ENCODE results near the gene FOSB. TPM values are rescaled to one million over a fixed set of nuclear protein-coding genes. Genes with fewer than 3 reads are reported as not detected.

Gene FOSB
- polyA plus RNA-seq, 1 donor = 250 TPM

DNA sequence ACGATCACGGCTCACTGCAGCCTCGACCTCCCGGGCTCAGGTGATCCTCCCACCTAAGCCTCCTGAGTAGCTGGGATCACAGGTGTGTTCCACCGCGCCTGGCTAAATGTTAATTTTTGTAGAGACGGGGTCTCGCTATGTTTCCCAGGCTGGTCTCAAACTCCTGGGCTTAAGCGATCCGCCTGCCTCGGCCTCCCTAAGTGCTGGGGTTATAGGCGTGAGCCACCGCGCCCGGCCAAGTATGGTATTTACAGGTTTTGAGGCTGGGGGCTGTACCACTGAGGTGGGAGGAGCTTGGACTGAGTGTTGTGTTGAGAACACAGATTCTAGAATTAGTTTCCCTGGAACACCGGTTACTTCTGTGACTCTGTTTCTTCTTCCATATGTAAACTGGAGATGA is 30.0 kb downstream of the FOSB start:
- no CpG with 5 or more reads among the region's 16 CpGs for WGBS (ENCODE audit: insufficient coverage, low lambda C conversion rate)
- peaks cover 66% of the 10 kb centered on the region for H3K27me3 ChIP-seq (ENCODE audit: control insufficient read depth, insufficient read depth, low read length)
- H3K4me3 ChIP-seq (ENCODE audit: low read length) = no peak overlapping the region
- peaks cover 26% of the 10 kb centered on the region for H3K4me1 ChIP-seq (ENCODE audit: control insufficient read depth, insufficient read depth, low read length)
- peaks cover 18% of the 10 kb centered on the region for H3K9me3 ChIP-seq (ENCODE audit: control insufficient read depth, low read depth, low read length)
- H3K36me3 ChIP-seq (ENCODE audit: control insufficient read depth, insufficient read depth, low read length) = no peaks in the 10 kb centered on the region
- H3K27ac ChIP-seq (ENCODE audit: low read length) = no peak overlapping the region
- DNase-seq = no peak

DNA sequence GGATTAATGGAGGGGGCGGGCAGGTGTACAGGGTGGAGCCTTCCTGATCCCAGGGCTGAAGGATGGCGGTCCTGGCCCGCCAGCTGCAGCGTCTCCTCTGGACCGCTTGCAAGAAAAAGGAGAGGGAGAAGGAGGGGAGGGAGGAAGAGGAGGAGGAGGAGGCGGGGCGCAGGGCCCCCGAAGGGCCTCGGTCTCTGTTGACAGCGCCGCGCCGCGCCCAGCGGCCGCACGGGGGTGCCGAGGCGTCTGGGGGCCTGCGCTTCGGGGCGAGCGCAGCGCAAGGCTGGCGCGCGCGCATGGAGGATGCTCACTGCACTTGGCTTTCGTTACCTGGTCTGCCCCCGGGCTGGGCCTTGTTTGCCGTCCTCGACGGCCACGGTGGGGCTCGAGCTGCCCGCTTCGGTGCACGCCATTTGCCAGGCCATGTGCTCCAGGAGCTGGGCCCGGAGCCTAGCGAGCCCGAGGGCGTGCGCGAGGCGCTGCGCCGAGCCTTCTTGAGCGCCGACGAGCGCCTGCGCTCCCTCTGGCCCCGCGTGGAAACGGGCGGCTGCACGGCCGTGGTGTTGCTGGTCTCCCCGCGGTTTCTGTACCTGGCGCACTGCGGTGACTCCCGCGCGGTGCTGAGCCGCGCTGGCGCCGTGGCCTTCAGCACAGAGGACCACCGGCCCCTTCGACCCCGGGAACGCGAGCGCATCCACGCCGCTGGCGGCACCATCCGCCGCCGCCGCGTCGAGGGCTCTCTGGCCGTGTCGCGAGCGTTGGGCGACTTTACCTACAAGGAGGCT is 30.8 kb downstream of the FOSB start, which contains the start of gene PPM1N:
PPM1N (plus strand) TSS at position 33 of the 785 bp plus-strand sequence; CDS start at position 63, 30 bp downstream.
- H3K36me3 ChIP-seq (ENCODE audit: control insufficient read depth, insufficient read depth, low read length) = no peaks in the 10 kb centered on the region
- H3K27me3 ChIP-seq (ENCODE audit: control insufficient read depth, insufficient read depth, low read length) = peaks cover 62% of the 10 kb centered on the region
- peaks cover 17% of the 10 kb centered on the region for H3K9me3 ChIP-seq (ENCODE audit: control insufficient read depth, low read depth, low read length)
- peak in 1 of 2 donors; percentile 56 for DNase-seq
- H3K27ac ChIP-seq (ENCODE audit: low read length) = no peak within 1 kb of the TSS
- H3K4me1 ChIP-seq (ENCODE audit: control insufficient read depth, insufficient read depth, low read length) = peaks cover 24% of the 10 kb centered on the region
- peak within 1 kb of the TSS; percentile 30 for H3K4me3 ChIP-seq (ENCODE audit: low read length)
- no CpG with 5 or more reads among the region's 89 CpGs for WGBS (ENCODE audit: insufficient coverage, low lambda C conversion rate)

DNA sequence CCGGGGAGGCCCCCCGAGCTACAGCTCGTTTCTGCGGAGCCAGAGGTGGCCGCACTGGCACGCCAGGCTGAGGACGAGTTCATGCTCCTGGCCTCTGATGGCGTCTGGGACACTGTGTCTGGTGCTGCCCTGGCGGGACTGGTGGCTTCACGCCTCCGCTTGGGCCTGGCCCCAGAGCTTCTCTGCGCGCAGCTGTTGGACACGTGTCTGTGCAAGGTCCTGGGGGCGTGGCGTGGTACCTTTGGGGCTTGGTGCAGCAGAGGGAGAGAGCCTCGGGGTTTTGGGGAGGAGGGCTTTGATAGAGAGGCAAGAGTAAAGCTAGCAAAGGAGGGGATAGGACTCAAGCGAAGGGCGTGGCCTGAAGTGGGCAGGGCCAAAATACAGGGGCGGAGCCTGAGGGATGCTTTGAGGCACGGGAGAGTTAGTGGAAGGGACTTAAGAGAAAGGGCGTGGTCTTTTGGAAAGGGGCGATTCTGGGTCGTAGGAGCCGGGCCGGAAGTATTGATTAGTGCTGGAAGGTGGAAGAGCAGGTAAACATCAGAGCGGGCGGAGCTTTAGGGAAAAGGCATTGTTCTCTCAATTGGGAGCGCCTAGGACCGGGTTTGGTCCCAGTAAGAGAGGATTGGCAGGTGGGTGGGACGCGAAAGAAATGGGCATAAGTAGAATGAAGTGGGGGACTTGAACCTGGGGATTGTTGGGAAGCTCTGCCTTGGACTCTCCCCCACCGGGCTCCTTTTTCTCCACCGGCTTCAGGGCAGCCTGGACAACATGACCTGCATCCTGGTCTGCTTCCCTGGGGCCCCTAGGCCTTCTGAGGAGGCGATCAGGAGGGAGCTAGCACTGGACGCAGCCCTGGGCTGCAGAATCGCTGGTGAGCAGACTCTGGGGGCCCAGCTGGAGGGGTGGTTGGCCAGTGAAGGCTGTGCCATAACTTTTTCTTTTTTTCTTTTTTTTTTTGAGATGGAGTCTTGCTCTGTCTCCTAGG is 31.7 kb downstream of the FOSB start:
- 12% methylated on average over 3 of the region's 37 CpGs for WGBS (ENCODE audit: insufficient coverage, low lambda C conversion rate)
- Histone ChIP-seq H3K36me3 (ENCODE audit: control insufficient read depth, insufficient read depth, low read length) (no peaks in the 10 kb centered on the region), H3K4me1 (ENCODE audit: control insufficient read depth, insufficient read depth, low read length) (peaks cover 24% of the 10 kb centered on the region), H3K27ac (ENCODE audit: low read length) (no peak overlapping the region), H3K9me3 (ENCODE audit: control insufficient read depth, low read depth, low read length) (peaks cover 17% of the 10 kb centered on the region), H3K4me3 (ENCODE audit: low read length) (no peak overlapping the region), H3K27me3 (ENCODE audit: control insufficient read depth, insufficient read depth, low read length) (peaks cover 59% of the 10 kb centered on the region)
- peak in 1 of 2 donors; percentile 65 for DNase-seq

DNA sequence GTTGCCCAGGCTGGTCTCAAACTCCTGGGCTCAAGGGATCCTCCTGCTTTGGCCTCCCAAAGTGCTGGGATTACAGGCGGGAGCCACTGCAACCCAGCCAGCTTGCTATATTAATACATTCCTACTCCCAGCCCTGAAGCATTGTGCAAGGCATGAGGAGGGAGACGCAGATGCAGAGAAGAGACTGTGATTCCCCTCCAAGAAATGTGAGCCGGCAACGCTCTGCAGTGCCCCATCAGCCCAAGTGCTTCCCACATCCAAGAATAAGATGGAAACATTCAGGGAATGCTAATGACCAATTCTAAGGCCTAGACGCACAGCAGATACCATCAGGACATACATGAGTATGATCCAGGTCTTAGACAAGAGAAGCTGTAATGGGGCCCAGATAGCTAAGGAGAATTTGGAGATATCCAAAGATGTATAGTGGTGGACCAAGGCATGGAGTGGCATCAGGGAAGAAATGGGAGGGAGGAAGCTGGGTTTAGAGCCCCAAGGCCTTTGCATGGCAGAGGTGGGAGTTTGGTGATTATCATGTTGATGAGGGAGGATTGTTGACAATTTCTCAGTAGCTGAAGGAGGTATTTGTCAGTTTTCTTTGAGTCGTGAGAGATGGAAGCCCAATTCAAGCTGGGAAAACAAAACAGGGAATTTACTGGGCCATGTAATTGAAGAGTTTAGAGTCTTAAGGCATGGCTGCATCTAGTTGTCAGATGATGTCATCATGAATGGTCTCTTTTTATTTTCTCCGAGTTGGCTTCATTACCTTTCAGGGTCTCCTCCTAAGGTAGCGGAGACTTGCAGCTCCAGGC is 33.3 kb downstream of the FOSB start:
- Histone ChIP-seq H3K27ac (ENCODE audit: low read length) (no peak overlapping the region), H3K27me3 (ENCODE audit: control insufficient read depth, insufficient read depth, low read length) (peaks cover 43% of the 10 kb centered on the region), H3K4me1 (ENCODE audit: control insufficient read depth, insufficient read depth, low read length) (peaks cover 25% of the 10 kb centered on the region), H3K36me3 (ENCODE audit: control insufficient read depth, insufficient read depth, low read length) (no peaks in the 10 kb centered on the region), H3K4me3 (ENCODE audit: low read length) (no peak overlapping the region), H3K9me3 (ENCODE audit: control insufficient read depth, low read depth, low read length) (peaks cover 14% of the 10 kb centered on the region)
- no peak for DNase-seq
- no CpG with 5 or more reads among the region's 8 CpGs for WGBS (ENCODE audit: insufficient coverage, low lambda C conversion rate)

DNA sequence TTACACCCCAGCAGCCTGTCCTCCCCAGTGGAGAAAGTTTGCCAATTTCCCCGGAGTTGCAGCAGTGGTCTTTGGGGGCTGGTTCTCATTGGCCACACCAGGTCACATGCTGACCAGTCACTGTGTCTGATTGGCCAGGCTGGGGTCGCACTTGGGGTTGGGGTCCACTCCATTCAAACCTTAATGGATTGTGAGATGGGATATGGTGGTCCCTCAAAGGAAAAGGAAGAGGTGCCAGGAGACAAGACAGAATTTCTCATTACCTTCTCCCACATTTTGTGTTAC is 33.9 kb downstream of the FOSB start:
- no peak overlapping the region for H3K4me3 ChIP-seq (ENCODE audit: low read length)
- peaks cover 24% of the 10 kb centered on the region for H3K4me1 ChIP-seq (ENCODE audit: control insufficient read depth, insufficient read depth, low read length)
- peaks cover 38% of the 10 kb centered on the region for H3K27me3 ChIP-seq (ENCODE audit: control insufficient read depth, insufficient read depth, low read length)
- peaks cover 14% of the 10 kb centered on the region for H3K9me3 ChIP-seq (ENCODE audit: control insufficient read depth, low read depth, low read length)
- H3K36me3 ChIP-seq (ENCODE audit: control insufficient read depth, insufficient read depth, low read length) = no peaks in the 10 kb centered on the region
- no peak for DNase-seq
- no peak overlapping the region for H3K27ac ChIP-seq (ENCODE audit: low read length)
- WGBS (ENCODE audit: insufficient coverage, low lambda C conversion rate) = no CpG with 5 or more reads among the region's 2 CpGs

DNA sequence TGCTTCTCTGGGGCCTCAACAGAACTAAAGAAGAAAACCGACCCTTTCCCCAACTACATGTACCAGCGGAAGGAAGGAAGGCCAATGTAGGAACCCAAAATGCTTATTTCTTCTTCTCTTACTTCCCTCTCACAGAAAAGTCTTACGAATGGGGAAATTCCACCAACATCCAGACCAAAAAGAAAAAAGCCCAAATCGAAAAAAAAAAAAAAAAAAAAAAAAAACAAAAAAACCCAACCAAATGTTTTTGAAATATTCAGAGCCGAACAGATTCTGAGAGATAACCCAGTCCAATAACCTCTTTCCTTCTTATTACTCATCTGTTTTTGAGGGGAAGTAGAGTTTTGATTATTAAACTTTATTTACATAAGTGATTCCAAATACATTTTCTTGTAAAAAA is 34.3 kb downstream of the FOSB start:
- Histone ChIP-seq H3K4me1 (ENCODE audit: control insufficient read depth, insufficient read depth, low read length) (peaks cover 23% of the 10 kb centered on the region), H3K27ac (ENCODE audit: low read length) (no peak overlapping the region), H3K27me3 (ENCODE audit: control insufficient read depth, insufficient read depth, low read length) (peaks cover 36% of the 10 kb centered on the region), H3K36me3 (ENCODE audit: control insufficient read depth, insufficient read depth, low read length) (no peaks in the 10 kb centered on the region), H3K4me3 (ENCODE audit: low read length) (no peak overlapping the region), H3K9me3 (ENCODE audit: control insufficient read depth, low read depth, low read length) (peaks cover 14% of the 10 kb centered on the region)
- DNase-seq = no peak
- no CpG with 5 or more reads among the region's 5 CpGs for WGBS (ENCODE audit: insufficient coverage, low lambda C conversion rate)

DNA sequence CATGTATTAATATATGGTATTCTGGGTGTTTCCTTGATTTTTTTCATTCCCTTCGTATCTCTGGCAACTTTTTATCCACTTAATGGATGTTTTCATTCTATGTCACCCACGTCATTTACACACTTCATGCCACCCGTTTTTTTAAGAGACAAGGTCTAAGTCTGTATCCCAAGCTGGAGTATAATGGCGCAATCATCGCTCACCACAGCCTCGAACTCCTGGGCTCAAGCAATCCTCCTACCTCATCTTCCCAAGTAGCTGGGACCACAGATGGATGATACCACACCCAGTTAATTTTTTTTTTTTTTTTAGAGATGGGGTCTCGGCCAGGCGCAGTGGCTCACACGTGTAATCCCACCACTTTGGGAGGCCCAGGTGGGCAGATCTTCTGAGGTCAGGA is 36.1 kb downstream of the FOSB start:
- Histone ChIP-seq H3K27ac (ENCODE audit: low read length) (no peak overlapping the region), H3K27me3 (ENCODE audit: control insufficient read depth, insufficient read depth, low read length) (peaks cover 19% of the 10 kb centered on the region), H3K9me3 (ENCODE audit: control insufficient read depth, low read depth, low read length) (peaks cover 7% of the 10 kb centered on the region), H3K36me3 (ENCODE audit: control insufficient read depth, insufficient read depth, low read length) (no peaks in the 10 kb centered on the region), H3K4me1 (ENCODE audit: control insufficient read depth, insufficient read depth, low read length) (peaks cover 14% of the 10 kb centered on the region), H3K4me3 (ENCODE audit: low read length) (no peak overlapping the region)
- WGBS (ENCODE audit: insufficient coverage, low lambda C conversion rate) = 83% methylated on average over 3 of the region's 9 CpGs
- no peak for DNase-seq

DNA sequence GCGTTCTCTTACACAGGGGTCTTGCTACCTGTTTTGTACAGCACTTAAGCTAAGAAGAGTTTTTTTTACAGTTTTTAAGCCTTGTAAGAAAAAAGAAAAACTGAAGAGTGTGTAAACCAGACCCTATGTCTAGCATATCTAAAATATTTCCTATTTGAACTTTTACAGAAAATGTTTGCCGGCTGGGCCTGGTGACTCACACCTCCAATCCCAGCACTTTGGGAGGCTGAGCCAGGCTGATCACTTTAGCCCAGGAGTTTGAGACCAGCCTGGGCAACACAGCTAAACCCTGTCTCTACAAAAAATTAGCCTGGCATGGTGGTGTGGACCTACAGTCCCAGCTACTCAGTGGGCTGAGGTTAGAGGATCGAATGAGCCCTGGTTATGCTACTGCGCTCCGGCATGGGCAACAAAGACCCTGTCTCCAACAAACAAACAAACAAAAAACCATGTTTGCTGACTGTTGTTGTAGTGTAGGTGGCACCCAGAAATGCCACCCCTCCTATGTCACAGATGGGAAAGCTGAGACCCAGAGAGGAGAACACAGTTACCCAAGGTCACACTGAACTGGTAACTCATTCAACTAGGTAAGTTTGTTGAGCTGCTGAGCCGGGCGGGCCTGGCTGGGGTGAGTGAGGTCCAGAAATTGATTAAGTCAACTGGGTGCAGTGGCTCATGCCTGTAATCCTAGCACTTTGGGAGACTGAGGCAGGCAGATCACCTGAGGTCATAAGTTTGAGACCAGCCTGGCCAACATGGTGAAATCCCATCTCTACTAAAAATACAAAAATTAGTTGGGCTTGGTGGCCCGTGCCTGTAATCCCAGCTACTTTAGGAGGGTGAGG is 37.6 kb downstream of the FOSB start:
- DNase-seq = peak in 1 of 2 donors; percentile 15
- peaks cover 1% of the 10 kb centered on the region for H3K36me3 ChIP-seq (ENCODE audit: control insufficient read depth, insufficient read depth, low read length)
- H3K4me3 ChIP-seq (ENCODE audit: low read length) = no peak overlapping the region
- no peaks in the 10 kb centered on the region for H3K9me3 ChIP-seq (ENCODE audit: control insufficient read depth, low read depth, low read length)
- no peak overlapping the region for H3K27ac ChIP-seq (ENCODE audit: low read length)
- H3K4me1 ChIP-seq (ENCODE audit: control insufficient read depth, insufficient read depth, low read length) = peaks cover 12% of the 10 kb centered on the region
- H3K27me3 ChIP-seq (ENCODE audit: control insufficient read depth, insufficient read depth, low read length) = peaks cover 8% of the 10 kb centered on the region
- 80% methylated on average over 1 of the region's 8 CpGs for WGBS (ENCODE audit: insufficient coverage, low lambda C conversion rate)

DNA sequence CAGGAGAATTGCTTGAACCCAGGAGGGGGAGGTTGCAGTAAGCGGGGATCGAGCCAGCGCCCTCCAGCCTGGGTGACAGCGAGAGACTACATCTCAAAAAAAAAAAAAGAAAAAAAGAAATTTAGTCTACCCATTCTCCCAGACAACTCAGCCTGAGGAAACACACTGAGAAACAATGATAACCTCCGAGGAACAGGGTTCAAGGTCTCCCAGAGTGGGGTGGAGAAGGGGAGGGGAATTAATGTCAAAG is 38.1 kb downstream of the FOSB start:
- H3K4me3 ChIP-seq (ENCODE audit: low read length) = peak overlapping the region; percentile 99
- peaks cover 8% of the 10 kb centered on the region for H3K27me3 ChIP-seq (ENCODE audit: control insufficient read depth, insufficient read depth, low read length)
- peak in 1 of 2 donors; percentile 59 for DNase-seq
- H3K27ac ChIP-seq (ENCODE audit: low read length) = peak overlapping the region; percentile 92
- no CpG with 5 or more reads among the region's 5 CpGs for WGBS (ENCODE audit: insufficient coverage, low lambda C conversion rate)
- peaks cover 12% of the 10 kb centered on the region for H3K4me1 ChIP-seq (ENCODE audit: control insufficient read depth, insufficient read depth, low read length)
- no peaks in the 10 kb centered on the region for H3K9me3 ChIP-seq (ENCODE audit: control insufficient read depth, low read depth, low read length)
- peaks cover 3% of the 10 kb centered on the region for H3K36me3 ChIP-seq (ENCODE audit: control insufficient read depth, insufficient read depth, low read length)

All from large intestine (tissue), 3 donors.